HG02642 (cell line): ENCODE data around the gene FRYL.
"Not testable (repeated sequence)": the region's sequence is repeated elsewhere in the genome, so short reads cannot be mapped to it uniquely, and the experiment has no call there.

Experiments used
- ATAC-seq: cut with Tn5 transposase; IDR thresholded peaks from one replicate; pipeline ENCODE4 v1.9.1; 2021; ENCODE audit warnings: mild to moderate bottlenecking; ENCODE audit not compliant: unreplicated experiment, poor library complexity

The FRYL gene

DNA sequence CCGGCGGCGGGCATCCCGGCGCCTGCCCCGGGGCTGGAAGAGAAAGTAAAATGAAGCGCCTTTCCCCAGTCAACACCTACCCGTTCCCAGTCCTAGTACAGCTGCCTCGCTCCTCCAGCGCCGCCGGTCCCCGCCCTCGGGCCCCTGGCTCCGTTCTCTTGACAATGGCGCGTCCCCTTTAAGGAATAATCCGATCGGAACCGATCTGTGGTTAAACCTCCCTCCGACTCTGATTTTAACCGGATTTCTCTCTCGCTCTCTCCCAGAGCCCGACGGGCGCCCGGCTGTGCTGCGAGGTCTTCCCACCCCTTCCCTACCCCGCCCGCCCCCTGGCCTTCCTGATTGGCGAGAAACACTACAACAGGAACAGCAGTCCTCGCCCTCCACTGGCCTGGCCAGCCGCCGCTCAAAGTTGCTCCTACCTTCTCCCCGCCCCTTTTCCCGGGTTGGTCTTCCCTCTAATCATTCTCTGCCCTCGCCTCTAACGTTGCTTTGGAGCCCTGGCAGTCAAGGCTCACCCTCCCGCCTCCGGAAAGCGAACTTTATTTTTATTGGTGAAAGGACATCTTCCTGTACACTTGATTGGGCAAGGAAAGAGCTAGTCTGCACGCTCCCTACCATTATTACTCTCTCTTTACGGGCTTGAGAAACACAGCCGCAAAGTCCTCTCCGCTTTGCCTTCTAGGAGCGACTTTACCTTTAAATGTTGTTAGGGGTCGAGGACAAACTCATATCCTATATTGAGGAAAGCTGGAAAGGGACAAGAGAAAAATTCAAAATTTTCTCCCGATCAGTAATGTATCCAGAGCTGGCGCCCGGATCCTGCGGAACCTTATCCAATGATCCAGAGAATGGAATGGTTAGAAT, at the start of gene FRYL:
Gene FRYL (minus strand): TSS at position 282 of the 867 bp plus-strand sequence. CDS start 145,869 bp downstream, outside the sequence.
- peak; percentile 88 for ATAC-seq

DNA sequence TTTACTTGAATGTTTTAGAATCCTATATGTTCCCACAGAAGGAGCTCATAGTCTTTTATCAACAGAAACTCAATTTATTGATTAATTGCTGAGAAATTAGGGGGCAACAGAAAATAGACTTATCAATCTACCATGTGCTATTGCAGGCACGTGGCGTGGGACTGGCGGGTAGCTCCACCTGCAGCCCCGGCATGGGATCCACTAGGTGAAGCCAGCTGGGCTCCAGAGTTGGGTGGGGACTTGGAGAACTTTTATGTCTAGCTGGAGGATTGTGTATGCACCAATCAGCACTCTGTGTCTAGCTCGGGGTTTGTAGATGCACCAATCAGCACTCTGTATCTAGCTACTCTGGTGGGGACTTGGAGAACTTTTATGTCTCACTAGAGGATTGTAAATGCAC, 47.5 kb upstream of the FRYL start:
- no peak for ATAC-seq

DNA sequence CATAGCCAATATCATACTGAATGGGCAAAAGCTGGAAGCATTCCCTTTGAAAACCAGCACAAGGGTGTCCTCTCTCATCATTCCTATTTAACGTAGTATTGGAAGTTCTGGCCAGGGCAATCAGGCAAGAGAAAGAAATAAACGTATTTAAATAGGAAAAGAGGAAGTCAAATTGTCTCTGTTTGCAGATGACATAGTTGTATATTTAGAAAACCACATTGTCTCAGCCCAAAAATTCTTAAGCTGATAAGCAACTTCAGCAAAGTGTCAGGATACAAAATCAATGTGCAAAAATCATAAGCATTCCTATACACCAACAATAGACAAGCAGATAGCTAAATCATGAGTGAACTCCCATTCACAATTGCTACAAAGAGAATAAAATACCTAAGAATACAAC, 41.4 kb upstream of the FRYL start:
- ATAC-seq: not testable (repeated sequence)

DNA sequence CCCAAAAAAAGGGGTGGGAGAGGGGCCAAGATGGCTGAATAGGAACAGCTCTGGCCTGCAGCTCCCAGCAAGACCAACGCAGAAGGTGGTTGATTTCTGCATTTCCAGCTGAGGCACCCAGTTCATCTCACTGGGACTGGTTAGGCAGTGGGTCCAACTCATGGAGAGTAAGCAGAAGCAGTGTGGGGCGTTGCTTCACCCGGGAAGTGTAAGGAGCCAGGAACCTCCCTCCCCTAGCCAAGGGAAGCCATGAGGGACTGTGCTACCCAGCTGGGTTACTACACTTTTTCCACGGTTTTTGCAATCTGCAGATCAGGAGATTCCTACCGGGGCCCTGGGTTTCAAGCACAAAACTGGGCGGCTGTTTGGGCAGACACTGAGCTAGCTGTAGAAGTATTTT, 36.9 kb upstream of the FRYL start:
- ATAC-seq: no peak

DNA sequence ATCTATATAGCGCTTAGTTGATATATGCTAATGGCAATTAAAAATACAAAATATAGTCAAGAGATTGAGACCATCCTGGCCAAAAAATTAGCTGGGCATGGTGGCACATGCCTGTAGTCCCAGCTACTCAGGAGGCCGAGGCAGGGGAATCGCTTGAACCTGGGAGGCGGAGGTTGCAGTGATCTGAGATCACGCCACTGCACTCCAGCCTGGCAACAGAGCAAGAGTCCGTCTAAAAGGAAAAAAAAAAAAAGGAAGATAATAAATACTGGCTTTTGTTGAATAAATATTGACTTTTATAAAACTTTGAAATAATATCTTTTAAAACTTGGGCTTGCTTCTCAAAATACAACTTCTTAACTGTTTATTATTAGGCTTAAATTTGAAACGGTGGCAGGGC, 36.2 kb upstream of the FRYL start:
- ATAC-seq: not testable (repeated sequence)

DNA sequence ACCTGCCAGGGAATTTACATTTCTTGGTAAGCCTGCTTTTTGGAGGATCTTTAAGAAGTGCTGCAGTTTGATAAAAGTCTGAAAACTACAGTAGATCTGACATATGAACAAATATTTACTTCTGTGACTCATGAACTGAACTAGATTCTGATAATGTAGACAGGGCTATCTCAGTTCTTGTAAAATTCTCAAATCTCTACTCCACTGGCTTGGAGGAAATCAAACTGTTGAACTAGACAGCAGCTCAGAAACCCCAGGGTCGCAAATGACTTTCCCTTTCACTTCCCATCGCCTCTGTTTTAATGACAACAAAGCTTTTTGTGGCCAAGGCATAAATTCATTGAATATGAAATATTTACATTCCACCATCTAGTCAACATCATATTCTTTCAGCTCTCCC, 35.4 kb upstream of the FRYL start:
- no peak for ATAC-seq

DNA sequence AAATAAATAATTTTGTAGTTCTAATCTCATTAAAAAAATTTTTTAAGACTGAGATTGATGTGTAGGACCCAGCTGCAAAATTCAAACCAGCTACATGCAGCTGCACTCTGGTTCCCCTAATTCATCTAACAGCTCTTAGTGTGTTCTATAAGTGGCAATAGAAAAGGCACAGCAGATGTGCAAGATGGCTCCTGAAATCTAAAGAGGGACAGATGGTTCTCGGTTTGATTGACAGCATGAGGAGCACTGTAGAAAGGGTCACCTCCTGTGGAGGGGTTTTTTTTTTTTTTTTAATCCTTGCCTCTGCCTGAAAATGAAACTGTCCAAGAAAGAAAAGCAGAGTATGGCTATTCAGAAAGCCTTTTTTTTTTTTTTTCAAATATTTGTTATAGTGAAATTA, 33.9 kb upstream of the FRYL start:
- ATAC-seq: peak; percentile 87

DNA sequence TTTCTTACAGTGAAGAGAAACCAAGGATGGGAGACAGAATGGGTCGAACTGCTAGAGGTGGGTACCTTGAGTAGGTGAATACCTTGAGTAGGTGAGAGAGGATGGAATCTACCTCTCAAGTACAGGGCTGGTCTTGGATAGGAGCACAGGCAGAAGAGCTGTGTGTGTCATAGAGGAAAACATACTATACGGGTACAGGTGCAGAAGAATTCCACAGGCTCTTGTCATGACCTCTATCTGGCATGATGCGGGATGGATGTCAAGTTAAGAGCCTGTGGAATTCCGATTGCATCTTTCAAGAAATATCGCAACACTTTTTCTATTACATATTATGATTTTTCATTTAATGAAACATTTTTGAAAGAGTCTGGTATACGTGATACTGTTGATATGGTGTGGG, 32.8 kb upstream of the FRYL start:
- ATAC-seq: no peak

DNA sequence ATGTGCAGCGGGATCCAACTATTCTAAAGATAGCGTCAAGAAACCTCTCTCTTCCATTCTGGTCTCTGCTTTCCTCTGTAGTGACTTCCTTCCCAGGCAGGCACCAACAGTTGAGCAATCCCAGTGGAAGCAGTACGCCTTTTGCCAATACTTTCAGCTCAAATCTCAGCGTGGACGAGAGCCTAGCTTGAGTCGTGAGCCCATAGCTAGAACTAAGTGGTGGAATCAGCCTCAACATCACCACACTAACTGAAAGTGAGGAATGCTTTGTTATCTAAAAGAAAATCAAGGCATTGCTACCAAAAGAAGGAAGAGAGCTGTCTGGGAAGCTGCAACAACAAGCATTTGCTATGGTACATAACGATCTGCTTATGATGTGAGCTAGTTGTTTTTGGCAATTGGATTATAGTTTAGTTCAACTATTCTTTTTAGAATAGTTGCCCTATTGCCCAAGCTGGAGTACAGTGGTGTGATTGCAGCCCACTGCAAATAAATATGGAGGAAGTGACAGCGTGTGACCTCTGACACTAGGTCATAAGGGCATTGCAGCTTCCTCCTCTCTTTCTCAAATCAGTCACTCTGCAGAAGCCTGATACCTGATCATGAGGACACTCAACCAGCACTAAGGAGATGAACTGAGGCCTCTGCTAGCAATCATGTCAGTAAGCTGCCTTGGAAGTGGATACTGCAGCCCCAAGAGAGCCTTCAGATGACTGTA, 24.7 kb upstream of the FRYL start:
- no peak for ATAC-seq

DNA sequence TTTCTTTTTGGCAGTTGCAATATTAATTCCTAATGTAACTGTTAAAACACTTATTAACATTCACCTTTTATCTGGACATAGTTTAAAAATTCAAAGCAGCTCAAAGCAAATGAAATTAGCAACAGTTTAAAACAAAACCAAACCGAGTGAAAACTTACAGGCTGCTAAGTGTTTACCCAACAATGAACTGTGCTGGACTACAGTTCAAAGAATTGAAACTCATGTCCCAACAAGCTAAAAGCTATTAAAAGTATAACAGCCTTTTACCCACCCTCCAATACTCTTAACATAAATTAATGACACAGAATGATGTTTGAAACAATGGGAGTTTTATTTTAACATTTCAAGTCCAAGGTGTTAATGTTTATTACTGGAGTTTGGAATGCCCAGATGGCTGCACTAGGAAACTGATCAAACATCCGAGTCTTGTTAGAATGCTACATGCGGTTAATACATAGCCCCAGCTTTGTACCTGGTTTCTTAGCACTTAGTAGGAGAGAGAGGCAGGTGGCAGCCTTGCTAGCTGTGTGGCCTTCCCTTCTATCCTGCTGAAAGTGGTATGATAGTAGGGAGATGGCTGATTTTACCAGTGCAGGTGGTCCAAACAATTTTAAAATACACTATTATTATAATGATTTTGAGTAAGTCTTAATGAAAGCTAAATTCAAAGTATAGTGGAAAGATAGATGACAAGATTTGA, 21.1 kb upstream of the FRYL start:
- no peak for ATAC-seq

DNA sequence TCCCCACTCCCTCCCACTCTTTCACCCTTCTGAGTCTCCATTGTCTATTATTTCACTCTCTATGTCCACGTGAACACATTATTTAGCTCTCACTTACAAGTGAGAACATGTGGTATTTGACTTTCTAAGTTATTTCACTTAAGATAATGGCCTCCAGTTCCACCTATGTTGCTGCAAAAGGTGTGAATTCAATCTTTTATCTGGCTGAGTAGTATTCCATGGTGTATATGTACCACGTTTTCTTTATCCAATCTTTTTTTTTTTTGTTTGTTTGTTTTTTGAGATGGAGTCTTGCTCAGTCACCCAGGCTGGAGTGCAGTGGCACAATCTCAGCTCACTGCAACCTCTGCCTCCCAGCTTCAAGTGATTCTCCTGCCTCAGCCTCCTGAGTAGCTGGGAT, 20.1 kb upstream of the FRYL start:
- ATAC-seq: not testable (repeated sequence)

DNA sequence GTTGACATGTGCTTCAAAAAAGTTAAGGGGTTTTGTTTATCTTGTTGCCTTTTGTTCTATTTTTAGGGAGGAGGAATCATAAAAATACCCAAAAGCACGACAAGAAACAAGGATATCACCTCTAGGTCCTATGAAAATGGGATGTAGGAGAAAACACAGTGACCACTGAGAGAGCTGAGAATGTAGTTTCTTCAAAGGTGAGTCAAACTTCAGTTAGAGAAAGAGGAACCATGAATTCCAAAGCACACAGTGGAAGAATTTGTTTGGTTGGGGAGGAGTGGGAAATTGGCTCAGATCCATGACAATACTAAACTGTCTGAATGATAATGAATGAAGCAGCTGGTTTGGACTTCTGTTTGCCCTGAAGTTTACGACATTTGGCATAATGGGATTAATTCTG, 19.1 kb upstream of the FRYL start:
- ATAC-seq: no peak

DNA sequence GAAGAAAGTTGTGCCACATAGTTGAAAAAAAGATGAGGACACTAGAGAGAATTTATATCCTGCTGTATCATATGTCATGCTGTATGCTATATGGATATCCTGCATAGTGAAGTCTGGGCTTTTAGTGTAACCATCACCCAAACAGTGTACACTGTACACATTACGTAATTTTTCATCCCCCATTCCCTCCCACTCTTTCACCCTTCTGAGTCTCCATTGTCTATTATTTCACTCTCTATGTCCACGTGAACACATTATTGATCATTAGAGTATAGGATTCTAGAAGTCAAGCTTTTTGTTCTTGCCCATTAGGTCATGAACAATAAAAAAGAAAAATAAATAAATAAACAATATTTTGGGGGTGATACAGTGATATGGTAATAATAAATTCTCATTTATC, 18.0 kb upstream of the FRYL start:
- no peak for ATAC-seq

DNA sequence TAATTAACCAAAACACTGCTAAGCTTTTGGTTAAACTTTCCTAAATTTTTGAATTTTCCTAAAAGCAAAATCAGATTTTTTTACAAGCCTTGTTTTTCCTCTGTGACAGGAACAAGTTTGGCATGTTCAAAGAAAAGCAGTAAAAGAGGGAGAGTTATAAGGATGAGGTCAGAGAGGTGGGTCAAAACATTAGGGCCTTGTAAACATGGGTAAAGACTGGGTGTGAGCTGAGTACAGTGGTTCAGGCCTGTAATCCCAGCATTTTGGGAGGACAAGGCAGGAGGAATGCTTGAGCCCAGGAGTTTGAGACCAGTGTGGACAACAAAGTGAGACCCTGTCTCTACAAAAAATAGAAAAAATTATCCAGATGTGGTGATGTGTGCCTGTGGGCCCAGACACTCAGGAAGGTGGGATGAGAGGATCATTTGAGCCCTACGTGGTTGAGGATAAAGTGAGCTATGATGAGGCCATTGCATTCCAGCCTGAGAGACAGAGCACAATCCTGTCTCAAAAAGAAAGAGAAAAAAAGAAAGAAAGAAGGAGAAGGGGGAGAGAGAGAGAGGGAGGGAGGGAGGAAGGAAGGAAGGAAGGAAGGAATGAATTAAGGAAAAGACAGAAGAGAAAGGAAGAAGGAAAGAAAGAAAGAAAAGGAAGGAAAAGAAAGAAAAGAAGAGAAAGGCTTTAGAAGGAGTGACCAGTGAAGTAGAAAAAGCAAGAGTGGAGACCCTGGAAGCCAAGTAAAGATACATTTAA, 17.0 kb upstream of the FRYL start:
- ATAC-seq: no peak

DNA sequence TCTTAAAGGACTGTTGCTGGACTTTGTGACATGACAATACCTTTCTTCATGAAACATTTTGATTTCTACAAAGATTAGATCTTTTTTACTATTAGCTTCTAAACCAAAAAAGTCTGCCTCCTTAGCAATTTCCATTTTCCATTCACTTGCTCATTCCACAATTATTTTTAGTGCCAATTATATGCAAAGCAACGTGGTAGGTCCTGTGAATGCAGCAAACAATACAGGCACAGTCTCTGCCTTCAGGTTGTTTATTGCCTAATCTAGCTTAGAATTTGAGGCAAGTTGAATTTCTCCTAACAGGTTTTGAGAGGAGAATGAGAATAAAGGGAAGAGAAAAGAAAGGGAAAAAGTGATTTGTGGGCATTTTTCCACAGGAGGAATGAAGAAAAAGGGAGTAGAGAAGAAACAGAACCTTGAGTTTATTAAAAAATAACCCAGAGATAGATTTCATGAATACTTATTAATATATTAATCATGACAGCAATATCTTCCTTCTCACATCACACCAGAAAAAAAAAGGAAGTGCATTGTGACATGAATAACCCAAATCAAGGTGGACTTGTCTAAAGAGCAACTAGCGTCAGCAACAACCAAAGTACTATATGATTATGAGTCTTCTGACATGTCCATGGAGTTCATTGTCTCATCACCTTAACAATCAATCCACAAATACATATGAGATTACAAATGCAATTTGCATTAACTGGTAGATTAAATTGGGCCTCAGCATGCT, 16.3 kb upstream of the FRYL start:
- no peak for ATAC-seq

DNA sequence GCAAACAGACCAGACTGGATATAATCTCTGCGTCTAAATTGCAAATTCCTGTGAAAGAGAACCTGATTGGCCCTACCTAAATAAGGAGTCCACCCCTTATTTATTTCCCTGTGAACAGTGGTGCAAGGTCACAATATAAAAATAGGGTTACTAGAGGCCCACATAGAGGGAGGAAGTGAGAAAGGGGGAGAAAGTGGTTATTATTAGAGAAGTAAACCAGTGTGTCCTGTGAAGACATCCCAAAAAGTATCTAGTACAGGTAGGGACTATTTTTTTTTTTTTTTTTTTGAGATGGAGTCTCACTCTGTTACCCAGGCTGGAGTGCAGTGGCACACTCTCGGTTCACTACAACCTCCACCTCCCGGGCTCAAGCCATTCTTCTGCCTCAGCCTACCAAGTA, 15.0 kb upstream of the FRYL start:
- no peak for ATAC-seq

DNA sequence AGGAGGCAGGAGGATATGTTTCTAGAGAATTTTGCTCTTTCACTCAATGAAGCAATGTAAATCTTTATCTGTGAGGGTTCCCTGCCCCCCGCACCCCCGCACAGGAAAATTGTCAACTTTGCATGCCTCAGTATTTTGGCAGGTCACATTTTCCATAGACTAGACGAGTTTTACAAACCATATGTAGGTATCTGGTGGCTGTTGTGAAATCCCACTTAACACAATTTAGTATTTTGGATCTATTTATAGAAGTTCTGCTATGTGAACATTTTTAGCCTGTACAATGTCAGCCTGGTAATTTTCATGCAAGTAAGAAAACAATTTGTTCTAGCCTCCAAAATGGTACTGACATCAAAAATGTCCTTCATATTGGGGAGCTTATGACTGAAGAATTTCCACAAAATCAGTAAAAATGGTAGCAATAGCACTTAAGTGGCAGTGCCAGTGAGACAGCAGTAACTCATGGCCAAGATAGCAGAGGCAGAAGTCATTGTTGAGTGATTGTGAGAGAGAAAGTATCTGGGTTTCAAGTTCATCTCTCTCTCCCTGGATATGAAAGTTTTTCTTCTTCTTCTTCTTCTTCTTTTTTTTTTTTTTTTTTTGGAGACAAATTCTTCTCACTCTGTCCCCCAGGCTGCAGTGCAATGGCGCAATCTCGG, 12.4 kb upstream of the FRYL start:
- peak; percentile 49 for ATAC-seq

DNA sequence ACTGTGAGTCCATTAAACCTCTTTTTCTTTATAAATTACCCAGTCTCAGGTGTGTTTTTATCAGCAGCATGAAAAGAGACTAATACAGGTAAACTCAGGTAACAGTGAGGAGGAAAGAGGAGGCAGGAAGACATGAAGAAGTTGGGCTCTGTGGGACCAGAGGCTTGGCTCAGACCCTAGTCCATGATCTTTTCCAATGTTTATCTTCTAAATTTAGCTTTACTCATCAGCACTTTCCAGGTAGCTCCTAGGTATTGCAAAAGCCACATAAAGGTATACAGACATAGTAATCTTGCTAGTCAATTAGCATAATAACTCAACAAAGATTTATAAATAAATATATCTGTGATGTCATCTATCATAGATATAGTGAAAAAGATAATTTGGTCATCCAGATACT, 11.2 kb upstream of the FRYL start:
- ATAC-seq: no peak

DNA sequence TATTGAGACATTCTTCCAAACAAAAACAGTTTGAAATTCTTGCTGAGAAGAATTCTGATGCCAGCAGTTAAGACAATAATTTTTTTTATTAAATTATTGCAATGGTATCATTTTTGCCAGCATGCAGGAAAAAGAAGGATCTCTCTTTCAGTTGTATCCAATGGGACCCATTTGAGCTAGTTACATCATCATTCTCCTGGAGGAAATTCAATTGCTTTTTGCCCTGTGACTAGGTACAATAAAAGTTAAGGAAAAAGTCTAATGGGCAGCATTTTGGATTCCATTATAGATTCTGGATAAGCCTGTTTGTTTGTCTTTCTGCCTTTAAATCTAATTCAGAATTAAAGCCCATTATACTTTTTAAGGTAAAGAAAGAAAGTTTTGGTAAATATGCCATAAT, 10.5 kb upstream of the FRYL start:
- ATAC-seq: no peak
